ENCODE data around the gene TCEA3.
A peak's percentile ranks its signal among the peaks of the same experiment; 100 is the strongest.
"Not testable (repeated sequence)": the region's sequence is repeated elsewhere in the genome, so short reads cannot be mapped to it uniquely, and the experiment has no call there.

TCEA3 gene

GRCh38 chr1:23376890-23377811 is 47.4 kb downstream of the TCEA3 start:
- CTCF ChIA-PET: interaction anchor here (0.5 to 0.8 kb wide), 3 partner anchors 26 to 168 kb away, joined by 3 to 13 read pairs (median 5); no protein-coding TSS in a partner anchor
- DNase-seq (ENCODE audit: low spot score): peak; percentile 86
- POLR2A ChIA-PET (ENCODE audit: low non-redundant PET): interaction anchor here (0.6 to 0.7 kb wide), 2 partner anchors 9 to 27 kb away, joined by 3 to 5 read pairs; no protein-coding TSS in a partner anchor
- TF ChIP-seq, protein P1, sequence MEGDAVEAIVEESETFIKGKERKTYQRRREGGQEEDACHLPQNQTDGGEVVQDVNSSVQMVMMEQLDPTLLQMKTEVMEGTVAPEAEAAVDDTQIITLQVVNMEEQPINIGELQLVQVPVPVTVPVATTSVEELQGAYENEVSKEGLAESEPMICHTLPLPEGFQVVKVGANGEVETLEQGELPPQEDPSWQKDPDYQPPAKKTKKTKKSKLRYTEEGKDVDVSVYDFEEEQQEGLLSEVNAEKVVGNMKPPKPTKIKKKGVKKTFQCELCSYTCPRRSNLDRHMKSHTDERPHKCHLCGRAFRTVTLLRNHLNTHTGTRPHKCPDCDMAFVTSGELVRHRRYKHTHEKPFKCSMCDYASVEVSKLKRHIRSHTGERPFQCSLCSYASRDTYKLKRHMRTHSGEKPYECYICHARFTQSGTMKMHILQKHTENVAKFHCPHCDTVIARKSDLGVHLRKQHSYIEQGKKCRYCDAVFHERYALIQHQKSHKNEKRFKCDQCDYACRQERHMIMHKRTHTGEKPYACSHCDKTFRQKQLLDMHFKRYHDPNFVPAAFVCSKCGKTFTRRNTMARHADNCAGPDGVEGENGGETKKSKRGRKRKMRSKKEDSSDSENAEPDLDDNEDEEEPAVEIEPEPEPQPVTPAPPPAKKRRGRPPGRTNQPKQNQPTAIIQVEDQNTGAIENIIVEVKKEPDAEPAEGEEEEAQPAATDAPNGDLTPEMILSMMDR (conservative IDR thresholded peaks at IDR 0.05; ENCODE audit: low read depth): no peak
- peak overlapping the region; percentile 97 for H3K27ac ChIP-seq

GRCh38 chr1:23374079-23374735 is 50.3 kb downstream of the TCEA3 start:
- POLR2A ChIA-PET (ENCODE audit: low non-redundant PET); DNase-seq (ENCODE audit: low spot score); CTCF ChIA-PET: not testable (repeated sequence)
- peak overlapping the region; percentile 97 for H3K27ac ChIP-seq

DNA sequence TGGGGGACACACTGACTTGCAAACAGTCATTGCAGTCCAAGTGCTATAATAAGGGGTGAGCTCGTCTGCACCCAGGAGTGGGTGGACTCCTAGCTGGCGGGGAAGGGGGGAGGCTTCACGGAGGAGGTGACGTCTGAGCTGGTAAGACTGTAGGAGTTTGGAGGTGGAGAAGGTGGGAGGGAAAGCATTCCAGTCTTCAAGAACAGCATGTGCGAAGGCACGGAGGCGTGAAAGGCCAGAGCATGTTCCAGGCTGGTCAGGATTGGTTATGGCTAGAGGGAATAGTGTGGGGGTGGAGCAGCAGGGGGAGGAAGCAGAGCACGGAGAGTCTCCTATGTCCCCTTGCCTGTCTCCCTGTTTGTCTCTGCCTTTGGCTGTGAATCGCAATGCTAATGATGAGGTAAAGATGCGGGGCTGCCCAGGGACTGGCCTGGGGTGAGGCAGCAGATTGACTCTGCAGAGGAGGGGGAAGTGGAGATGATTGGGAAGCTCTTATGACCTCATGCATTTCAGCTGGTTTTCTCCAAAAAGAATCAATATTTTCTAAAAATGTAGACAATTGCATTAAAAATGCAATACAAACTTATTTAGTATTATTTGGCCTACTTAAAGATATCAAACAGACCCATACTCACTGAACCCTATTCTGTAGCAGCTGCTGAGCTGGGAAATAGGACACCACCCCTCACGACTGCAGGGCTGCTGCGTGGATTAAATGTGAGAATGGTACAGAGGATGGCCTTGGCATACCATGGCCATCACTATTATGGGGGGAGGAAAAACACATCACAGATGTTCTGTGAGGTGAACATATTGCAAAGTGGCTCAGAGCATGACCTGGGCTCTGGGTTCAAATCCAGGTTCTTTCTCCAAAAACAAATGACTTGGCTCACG is 52.3 kb downstream of the TCEA3 start:
- ChIA-PET CTCF (interaction anchor here (1.4 kb wide), 1 partner anchor 32 kb away, joined by 4 read pairs; no protein-coding TSS in a partner anchor), POLR2A (ENCODE audit: low non-redundant PET) (no interaction called here)

GRCh38 chr1:23370709-23371584 is 53.6 kb downstream of the TCEA3 start:
- ChIA-PET CTCF (interaction anchor here (0.7 to 1.4 kb wide), 2 partner anchors 33 to 47 kb away, joined by 4 to 5 read pairs; no protein-coding TSS in a partner anchor), POLR2A (ENCODE audit: low non-redundant PET) (interaction anchor here (0.7 kb wide), 1 partner anchor 1576 kb away, joined by 7 read pairs; no protein-coding TSS in a partner anchor)
- peak overlapping the region; percentile 77 for H3K27ac ChIP-seq
- DNase-seq (ENCODE audit: low spot score): no peak
- TF ChIP-seq, protein P1 (conservative IDR thresholded peaks at IDR 0.05; ENCODE audit: low read depth): no peak

More for the DNA sequence above, 52.3 kb downstream of the TCEA3 start:
- DNase-seq (ENCODE audit: low spot score): no peak
- TF ChIP-seq, protein P1 (conservative IDR thresholded peaks at IDR 0.05; ENCODE audit: low read depth): no peak
- peak overlapping the region; percentile 44 for H3K27ac ChIP-seq

DNA sequence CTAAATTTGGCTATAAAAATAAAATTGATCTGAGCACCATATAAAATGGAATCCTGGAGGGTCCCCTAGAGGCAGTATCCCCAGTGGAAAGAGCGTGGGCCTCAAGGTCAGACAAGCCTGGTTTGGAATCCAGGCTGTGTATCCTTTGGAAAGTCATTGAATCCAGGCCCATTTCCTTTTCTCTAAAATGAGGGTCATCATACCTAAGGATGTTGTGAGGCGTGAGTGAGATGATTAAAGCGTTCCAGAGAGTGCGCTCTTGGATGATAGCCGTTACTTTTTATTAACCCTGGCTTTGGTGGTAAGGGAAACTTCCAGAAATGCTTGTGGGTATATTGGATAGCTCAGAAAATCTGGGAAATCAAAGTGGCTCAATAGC is 54.2 kb downstream of the TCEA3 start:
- no peak for DNase-seq (ENCODE audit: low spot score)
- TF ChIP-seq, protein P1 (conservative IDR thresholded peaks at IDR 0.05; ENCODE audit: low read depth): no peak
- peak overlapping the region; percentile 77 for H3K27ac ChIP-seq
- POLR2A ChIA-PET (ENCODE audit: low non-redundant PET): interaction anchor here (0.7 kb wide), 1 partner anchor 1577 kb away, joined by 7 read pairs; no protein-coding TSS in a partner anchor
- CTCF ChIA-PET: interaction anchor here (0.7 to 1.5 kb wide), 2 partner anchors 33 to 47 kb away, joined by 5 to 6 read pairs; no protein-coding TSS in a partner anchor

Data from RWPE1 (cell line).